Activated CD4-positive, alpha-beta T cell treated with anti-CD3 and anti-CD28 coated beads for 36 hours (primary cell): ENCODE results near the gene BRK1. TPM values are rescaled to one million over a fixed set of nuclear protein-coding genes. Genes with fewer than 3 reads are reported as not detected.
A peak's percentile ranks its signal among the peaks of the same experiment; 100 is the strongest.
"Not testable (repeated sequence)": the region's sequence is repeated elsewhere in the genome, so short reads cannot be mapped to it uniquely, and the experiment has no call there.

Experiments used
- ATAC-seq: fragments of 200-7000 bp; cut with Tn5 transposase; one replicate; pipeline ENCODE4 v1.10.0; 2021; ENCODE audit warnings: mild to moderate bottlenecking, moderate library complexity
- CTCF ChIA-PET: fragments of 350-600 bp; sonication (Branson Sonifier 250); formaldehyde crosslinking; loops from one replicate; lab custom pipeline; 2021; ENCODE audit warnings: antibody characterized with exemption; lab: Charles Lee
- POLR2A ChIA-PET: fragments of 350-600 bp; sonication (Branson Sonifier 250); formaldehyde crosslinking; loops from one replicate; lab custom pipeline; 2021; ENCODE audit warnings: antibody characterized with exemption, inconsistent platforms; lab: Charles Lee
- DNase-seq: peaks from one replicate; pipeline ENCODE4 v3.0.0-alpha.2; 2020
- H3K27ac Mint-ChIP-seq: one replicate; pipeline ENCODE4 v1.8.0; 2021; ENCODE audit warnings: mixed read lengths
- H3K27me3 Mint-ChIP-seq: one replicate; pipeline ENCODE4 v1.8.0; 2021; ENCODE audit warnings: mixed read lengths
- H3K36me3 Mint-ChIP-seq: one replicate; pipeline ENCODE4 v1.8.0; 2021; ENCODE audit warnings: low read depth, mixed read lengths
- H3K4me1 Mint-ChIP-seq: one replicate; pipeline ENCODE4 v1.8.0; 2021; ENCODE audit warnings: mixed read lengths
- H3K4me3 Mint-ChIP-seq: one replicate; pipeline ENCODE4 v1.8.0; 2021; ENCODE audit warnings: mild to moderate bottlenecking, moderate library complexity, mixed read lengths
- H3K9me3 Mint-ChIP-seq: one replicate; pipeline ENCODE4 v1.8.0; 2021; ENCODE audit warnings: low read depth, mixed read lengths
- intact Hi-C, 2 experiments: fragments of 100-400 bp; cut with DNase I in 1 of 2; cut with micrococcal nuclease in 1 of 2; formaldehyde crosslinking; loops; one replicate each; pipeline versions ENCODE4 v1.14.2 to v1.15.1; 2022 to 2024; cut with DNase I, micrococcal nuclease
- total RNA-seq, 2 experiments: library from RNA; stranded (reverse); gene quantifications; one replicate each; pipeline ENCODE4 v1.2.3, GENCODE V29; 2021

Gene BRK1
- total RNA-seq, 2 experiments from 2014 or later: 83.4 to 86.6 TPM

DNA sequence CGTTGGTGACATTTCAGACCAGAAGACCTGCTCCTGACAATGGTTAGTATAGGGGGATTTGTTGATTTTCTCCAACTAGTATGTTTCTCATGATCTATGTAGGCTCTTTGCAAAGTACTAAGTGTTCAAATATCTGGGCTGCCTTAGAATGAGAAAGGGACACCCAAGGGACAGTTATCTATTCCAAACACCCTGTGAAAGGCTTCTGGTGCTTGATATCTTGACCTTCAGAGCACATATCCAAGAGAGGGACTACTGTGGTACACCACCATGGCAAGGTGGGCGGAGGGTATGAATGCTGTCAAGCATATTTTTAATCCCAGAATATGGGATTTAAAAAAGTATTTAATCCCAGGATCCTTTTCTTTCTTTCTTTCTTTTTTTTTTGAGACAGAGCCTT, 8.6 kb upstream of the BRK1 start:
- Mint-ChIP-seq H3K4me1 (no peaks in the 10 kb centered on the region), H3K27me3 (no peaks in the 10 kb centered on the region), H3K9me3 (no peaks in the 10 kb centered on the region), H3K27ac (no peak overlapping the region), H3K36me3 (peaks cover 4% of the 10 kb centered on the region), H3K4me3 (no peak overlapping the region)
- CTCF ChIA-PET: no interaction called here
- intact Hi-C loops: no loop called here
- no peak for DNase-seq
- POLR2A ChIA-PET: no interaction called here
- no peak for ATAC-seq

GRCh38 chr3:10108091-10108490, 7.4 kb upstream of the BRK1 start, which contains the start of gene FANCD2OS:
TSS of gene FANCD2OS (minus strand) at chr3:10108255. CDS start at chr3:10104774, 3,481 bp downstream.
- intact Hi-C loops: no loop called here
- ChIA-PET POLR2A (no interaction called here), CTCF (no interaction called here)
- H3K4me3 Mint-ChIP-seq: no peak within 1 kb of the TSS
- ATAC-seq (no peak), DNase-seq (no peak)
- no peaks in the 10 kb centered on the region for H3K4me1 Mint-ChIP-seq
- no peaks in the 10 kb centered on the region for H3K27me3 Mint-ChIP-seq
- no peak within 1 kb of the TSS for H3K27ac Mint-ChIP-seq
- H3K36me3 Mint-ChIP-seq: no peaks in the 10 kb centered on the region
- no peaks in the 10 kb centered on the region for H3K9me3 Mint-ChIP-seq

- ChIA-PET CTCF (interaction anchor here (0.6 to 1.9 kb wide), 3 partner anchors 134 to 149 kb away, joined by 5 to 7 read pairs (median 5); no protein-coding TSS in a partner anchor), POLR2A (interaction anchor here (0.7 kb wide), 1 partner anchor 153 kb away, joined by 3 read pairs; no protein-coding TSS in a partner anchor)
- peak overlapping the region; percentile 96 for H3K4me3 Mint-ChIP-seq
- intact Hi-C loops: loop anchor here in 1 of 2 experiments (5.0 kb wide), 2 partner anchors 111 to 126 kb away; no protein-coding TSS in a partner anchor
- no peaks in the 10 kb centered on the region for H3K27me3 Mint-ChIP-seq
- H3K9me3 Mint-ChIP-seq: no peaks in the 10 kb centered on the region
- DNase-seq (no peak), ATAC-seq (peak; percentile 20)
- peak overlapping the region; percentile 92 for H3K27ac Mint-ChIP-seq
- peaks cover 38% of the 10 kb centered on the region for H3K36me3 Mint-ChIP-seq
- H3K4me1 Mint-ChIP-seq: peaks cover 40% of the 10 kb centered on the region
These were observed 624 bp downstream of the BRK1 start for GRCh38 chr3:10116138-10116460.

GRCh38 chr3:10116928-10117327, 1.5 kb downstream of the BRK1 start:
- Mint-ChIP-seq H3K27ac (peak overlapping the region; percentile 92), H3K36me3 (peaks cover 41% of the 10 kb centered on the region), H3K9me3 (no peaks in the 10 kb centered on the region), H3K27me3 (no peaks in the 10 kb centered on the region), H3K4me3 (peak overlapping the region; percentile 96), H3K4me1 (peaks cover 43% of the 10 kb centered on the region)
- ChIA-PET POLR2A (interaction anchor here (0.7 to 1.5 kb wide), 2 partner anchors 10 to 152 kb away, joined by 3 to 9 read pairs; no protein-coding TSS in a partner anchor), CTCF (interaction anchor here (0.6 to 1.9 kb wide), 5 partner anchors 13 to 147 kb away, joined by 3 to 7 read pairs (median 4); no protein-coding TSS in a partner anchor)
- intact Hi-C loops: loop anchor here in 1 of 2 experiments (5.0 kb wide), 2 partner anchors 110 to 125 kb away; no protein-coding TSS in a partner anchor
- no peak for ATAC-seq
- DNase-seq: no peak

DNA sequence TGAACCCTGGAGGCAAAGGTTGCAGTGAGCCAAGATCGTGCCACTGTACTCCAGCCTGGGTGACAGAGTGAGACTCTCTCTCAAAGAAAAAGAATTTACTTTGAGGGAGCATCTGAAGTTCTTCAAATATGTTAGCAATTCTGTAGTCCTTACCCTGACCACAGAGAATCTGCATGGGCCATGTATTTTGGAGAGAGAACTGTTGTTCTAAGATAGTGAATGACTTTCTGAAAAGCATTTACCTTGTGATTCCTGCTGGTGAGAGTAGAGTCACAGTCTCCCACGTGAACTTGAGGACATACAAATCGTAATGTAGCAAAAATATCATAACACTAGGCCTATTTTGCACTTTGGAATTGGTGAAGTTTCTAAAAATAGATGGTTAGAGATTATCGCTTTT, 3.9 kb downstream of the BRK1 start:
- Mint-ChIP-seq H3K27ac (peak overlapping the region; percentile 13), H3K9me3 (no peaks in the 10 kb centered on the region), H3K27me3 (no peaks in the 10 kb centered on the region), H3K4me1 (peaks cover 57% of the 10 kb centered on the region), H3K36me3 (peaks cover 56% of the 10 kb centered on the region), H3K4me3 (no peak overlapping the region)
- ChIA-PET CTCF (no interaction called here), POLR2A (interaction anchor here (0.6 kb wide), 1 partner anchor 184 kb away, joined by 7 read pairs; no protein-coding TSS in a partner anchor)
- intact Hi-C loops: loop anchor here in 1 of 2 experiments (5.0 kb wide), 2 partner anchors 108 to 123 kb away; no protein-coding TSS in a partner anchor
- ATAC-seq (no peak), DNase-seq (no peak)

DNA sequence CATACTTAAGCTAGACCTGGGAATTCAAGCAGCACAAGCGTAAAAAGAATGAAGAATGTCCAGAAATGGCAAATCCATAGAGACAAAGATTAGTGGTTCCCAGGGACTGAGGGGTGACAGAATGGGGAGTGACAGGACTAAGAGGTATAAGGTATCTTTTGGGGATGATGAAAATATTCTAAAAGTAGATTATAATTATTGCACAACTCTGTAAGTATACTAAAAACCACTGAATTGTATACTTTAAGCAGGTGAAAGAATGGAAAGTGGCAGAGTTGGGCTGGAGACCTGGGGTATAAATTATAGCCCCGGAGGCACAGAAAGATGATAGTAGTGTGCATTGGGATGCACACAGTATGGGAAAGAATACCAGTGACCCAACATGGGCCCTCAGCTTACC, 5.6 kb downstream of the BRK1 start:
- Mint-ChIP-seq H3K27ac (no peak overlapping the region), H3K4me1 (peaks cover 58% of the 10 kb centered on the region), H3K9me3 (no peaks in the 10 kb centered on the region), H3K4me3 (no peak overlapping the region), H3K27me3 (no peaks in the 10 kb centered on the region), H3K36me3 (peaks cover 64% of the 10 kb centered on the region)
- no peak for DNase-seq
- no peak for ATAC-seq
- CTCF ChIA-PET: interaction anchor here (1.0 kb wide), 1 partner anchor 140 kb away, joined by 3 read pairs; no protein-coding TSS in a partner anchor
- POLR2A ChIA-PET: interaction anchor here (0.5 kb wide), 1 partner anchor 143 kb away, joined by 5 read pairs; no protein-coding TSS in a partner anchor
- intact Hi-C loops: no loop called here

DNA sequence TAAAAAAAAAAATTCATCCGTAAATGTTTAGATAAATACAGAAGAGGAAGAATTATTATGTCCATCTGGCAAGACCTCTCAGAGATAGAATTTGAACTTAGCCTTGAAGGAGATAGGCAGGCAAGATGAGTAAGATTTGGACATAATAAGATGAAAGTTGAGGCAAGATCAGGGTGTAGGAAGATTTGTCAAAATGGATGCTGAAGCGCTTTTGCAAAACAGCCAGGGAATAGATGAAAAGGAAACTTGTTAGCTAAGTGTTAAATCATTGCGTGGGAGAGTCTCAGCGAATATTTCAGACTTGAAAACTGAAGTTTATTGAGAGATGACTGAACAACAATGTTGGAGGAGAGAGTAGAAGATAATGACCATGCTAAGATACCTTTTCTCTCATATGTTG, 7.2 kb downstream of the BRK1 start:
- ChIA-PET CTCF (interaction anchor here (0.7 to 1.0 kb wide), 3 partner anchors 19 to 109 kb away, joined by 3 to 5 read pairs (median 3); partner anchors contain the start of gene VHL), POLR2A (interaction anchor here (0.6 to 0.9 kb wide), 2 partner anchors 135 to 139 kb away, joined by 3 to 5 read pairs; no protein-coding TSS in a partner anchor)
- intact Hi-C loops: no loop called here
- Mint-ChIP-seq H3K27me3 (no peaks in the 10 kb centered on the region), H3K27ac (peak overlapping the region; percentile 84), H3K36me3 (peaks cover 70% of the 10 kb centered on the region), H3K4me3 (no peak overlapping the region), H3K4me1 (peaks cover 46% of the 10 kb centered on the region), H3K9me3 (no peaks in the 10 kb centered on the region)
- ATAC-seq: peak; percentile 61
- DNase-seq: no peak

DNA sequence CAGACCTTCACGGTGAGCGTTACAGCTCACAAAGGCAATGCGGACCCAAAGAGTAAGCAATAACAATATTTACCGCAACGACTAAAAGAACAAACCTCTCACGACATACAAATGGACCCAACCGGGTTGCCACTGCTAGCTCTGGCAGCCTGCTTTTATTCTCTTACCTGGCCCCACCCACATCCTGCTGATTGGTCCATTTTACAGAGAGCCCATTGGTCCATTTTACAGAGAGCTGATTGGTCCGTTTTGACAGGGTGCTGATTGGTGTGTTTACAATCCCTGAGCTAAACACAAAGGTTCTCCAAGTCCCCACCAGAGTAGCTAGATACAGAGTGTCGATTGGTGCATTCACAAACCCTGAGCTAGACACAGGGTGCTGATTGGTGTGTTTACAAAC, 20.4 kb downstream of the BRK1 start:
- H3K4me1 Mint-ChIP-seq, H3K4me3 Mint-ChIP-seq, H3K9me3 Mint-ChIP-seq, H3K36me3 Mint-ChIP-seq, H3K27ac Mint-ChIP-seq, H3K27me3 Mint-ChIP-seq, ATAC-seq, POLR2A ChIA-PET, intact Hi-C loops: not testable (repeated sequence)
- DNase-seq: peak; percentile 19
- CTCF ChIA-PET: interaction anchor here (0.6 kb wide), 1 partner anchor 114 kb away, joined by 3 read pairs; no protein-coding TSS in a partner anchor

GRCh38 chr3:10136426-10137005, 21.0 kb downstream of the BRK1 start:
- Mint-ChIP-seq H3K27me3 (no peaks in the 10 kb centered on the region), H3K4me1 (no peaks in the 10 kb centered on the region), H3K9me3 (peaks cover 2% of the 10 kb centered on the region), H3K36me3 (no peaks in the 10 kb centered on the region), H3K4me3 (no peak overlapping the region), H3K27ac (no peak overlapping the region)
- intact Hi-C loops: no loop called here
- CTCF ChIA-PET: interaction anchor here (0.6 kb wide), 2 partner anchors 52 to 211 kb away, joined by 3 to 4 read pairs; no protein-coding TSS in a partner anchor
- DNase-seq: no peak
- POLR2A ChIA-PET: no interaction called here
- ATAC-seq: no peak

DNA sequence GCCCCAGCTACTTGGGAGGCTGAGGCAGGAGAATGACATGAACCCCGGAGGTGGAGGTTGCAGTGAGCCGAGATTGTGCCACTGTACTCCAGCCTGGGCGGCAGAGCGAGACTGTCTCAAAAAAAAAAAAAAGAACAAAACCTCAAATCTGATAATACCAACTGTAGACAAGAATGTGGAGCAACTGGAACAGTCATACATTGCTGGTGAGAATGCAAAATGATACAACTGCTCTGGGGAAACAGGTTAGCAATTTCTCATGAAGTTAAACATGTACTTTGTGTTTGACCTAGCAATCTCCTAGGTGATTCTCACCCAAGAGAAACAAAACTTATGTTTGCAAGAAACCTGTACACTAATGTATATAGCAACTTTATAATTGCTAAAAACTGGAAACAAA, 21.7 kb downstream of the BRK1 start:
- H3K27ac Mint-ChIP-seq: no peak overlapping the region
- ChIA-PET POLR2A (no interaction called here), CTCF (interaction anchor here (0.6 kb wide), 1 partner anchor 52 kb away, joined by 3 read pairs; no protein-coding TSS in a partner anchor)

GRCh38 chr3:10140996-10141546, 25.6 kb downstream of the BRK1 start:
- intact Hi-C loops: loop anchor here (1.0 to 5.0 kb wide), 10 partner anchors 26 to 744 kb away; partner anchors contain the start of genes TATDN2 (in 2 of the 2), BRK1 (in 1 of the 2), CRELD1 (in 1 of the 2) and EMC3 (in 1 of the 2)
- DNase-seq: peak; percentile 8
- ChIA-PET POLR2A (interaction anchor here (0.6 to 1.5 kb wide), 4 partner anchors 51 to 210 kb away, joined by 3 to 5 read pairs (median 3); partner anchors contain the start of gene TATDN2), CTCF (interaction anchor here (0.6 to 1.0 kb wide), 4 partner anchors 15 to 250 kb away, joined by 3 to 5 read pairs (median 4); partner anchors contain the start of gene JAGN1)
- ATAC-seq: no peak
- H3K36me3 Mint-ChIP-seq: peaks cover 24% of the 10 kb centered on the region
- no peaks in the 10 kb centered on the region for H3K9me3 Mint-ChIP-seq
- H3K27me3 Mint-ChIP-seq: no peaks in the 10 kb centered on the region
- peaks cover 21% of the 10 kb centered on the region for H3K4me1 Mint-ChIP-seq
- peak overlapping the region; percentile 97 for H3K4me3 Mint-ChIP-seq
- H3K27ac Mint-ChIP-seq: peak overlapping the region; percentile 89

More for the DNA sequence above, 21.7 kb downstream of the BRK1 start:
- Mint-ChIP-seq H3K4me3 (no peak overlapping the region), H3K9me3 (peaks cover 2% of the 10 kb centered on the region), H3K36me3 (peaks cover 1% of the 10 kb centered on the region), H3K27me3 (no peaks in the 10 kb centered on the region), H3K4me1 (no peaks in the 10 kb centered on the region)
- ATAC-seq: no peak
- DNase-seq: no peak
- intact Hi-C loops: no loop called here
